Endothelial cell of umbilical vein (primary cell): ENCODE measurements around the gene BOLL.
A peak's percentile ranks its signal among the peaks of the same experiment; 100 is the strongest.

ENCODE experiments used
- JUN ChIP-seq: IDR thresholded peaks from 2 replicates; pipeline ENCODE4 v1.6.1; 2011; ENCODE audit warnings: borderline replicate concordance, low read depth; ENCODE audit not compliant: insufficient read length, insufficient read depth
- POLR2A ChIP-seq: IDR thresholded peaks from 2 replicates; pipeline ENCODE4 v1.6.1; 2012; ENCODE audit warnings: low read depth, mild to moderate bottlenecking, control low read depth, low read length
- POLR2AphosphoS5 ChIP-seq: IDR thresholded peaks from 2 replicates; pipeline ENCODE4 v1.6.1; 2012; ENCODE audit warnings: low read depth, mild to moderate bottlenecking, control low read depth, low read length, moderate library complexity; ENCODE audit not compliant: insufficient read depth
- TF ChIP-seq, protein P1 (sequence below), 2 donors: IDR thresholded peaks; 1 replicate in 1 of 2; 2 replicates in 1 of 2; pipeline ENCODE4 v1.5.1; 2011; ENCODE audit warnings: low read length in 2 of 2, mild to moderate bottlenecking in 2 of 2, moderate library complexity in 2 of 2, control low read depth in 1 of 2, inconsistent platforms in 1 of 2, low read depth in 1 of 2; ENCODE audit not compliant: insufficient read depth in 1 of 2; ENCODE audit errors: extremely low read depth in 1 of 2
- TF ChIP-seq, protein P2 (sequence below): IDR thresholded peaks from 2 replicates; pipeline ENCODE4 v1.6.1; 2011; ENCODE audit not compliant: insufficient read depth, insufficient read length

DNA sequence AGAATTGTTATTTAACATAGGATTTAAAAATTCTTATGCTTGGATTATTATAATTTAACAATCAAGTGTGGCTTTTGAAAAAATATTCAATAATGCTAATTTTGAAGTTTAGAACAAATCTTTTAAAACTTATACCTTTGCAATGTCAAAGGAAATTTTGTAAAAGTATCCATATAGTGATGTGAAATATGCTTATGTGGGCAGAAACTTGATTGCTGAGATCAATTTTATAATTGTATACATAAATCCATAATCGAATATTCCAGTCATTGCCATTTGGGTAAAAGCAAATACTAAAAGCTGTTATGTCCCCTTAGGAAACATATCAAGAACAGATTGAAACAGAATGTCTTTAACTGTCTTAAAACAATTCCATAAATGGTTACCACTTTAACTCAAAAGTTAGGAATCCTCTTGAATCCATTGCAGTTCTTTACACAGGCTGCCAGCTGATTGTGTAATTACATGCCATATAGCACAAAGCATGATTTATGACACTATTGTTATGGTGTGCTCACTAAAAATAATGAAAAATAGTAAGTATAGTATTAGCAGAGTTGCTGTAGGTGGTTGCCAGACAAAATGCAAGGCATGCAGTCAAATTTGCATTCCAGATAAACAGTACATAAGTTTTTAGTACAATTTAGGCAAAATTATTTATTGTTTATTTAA is 43.5 kb upstream of the BOLL start:
- TF ChIP-seq, protein P1, sequence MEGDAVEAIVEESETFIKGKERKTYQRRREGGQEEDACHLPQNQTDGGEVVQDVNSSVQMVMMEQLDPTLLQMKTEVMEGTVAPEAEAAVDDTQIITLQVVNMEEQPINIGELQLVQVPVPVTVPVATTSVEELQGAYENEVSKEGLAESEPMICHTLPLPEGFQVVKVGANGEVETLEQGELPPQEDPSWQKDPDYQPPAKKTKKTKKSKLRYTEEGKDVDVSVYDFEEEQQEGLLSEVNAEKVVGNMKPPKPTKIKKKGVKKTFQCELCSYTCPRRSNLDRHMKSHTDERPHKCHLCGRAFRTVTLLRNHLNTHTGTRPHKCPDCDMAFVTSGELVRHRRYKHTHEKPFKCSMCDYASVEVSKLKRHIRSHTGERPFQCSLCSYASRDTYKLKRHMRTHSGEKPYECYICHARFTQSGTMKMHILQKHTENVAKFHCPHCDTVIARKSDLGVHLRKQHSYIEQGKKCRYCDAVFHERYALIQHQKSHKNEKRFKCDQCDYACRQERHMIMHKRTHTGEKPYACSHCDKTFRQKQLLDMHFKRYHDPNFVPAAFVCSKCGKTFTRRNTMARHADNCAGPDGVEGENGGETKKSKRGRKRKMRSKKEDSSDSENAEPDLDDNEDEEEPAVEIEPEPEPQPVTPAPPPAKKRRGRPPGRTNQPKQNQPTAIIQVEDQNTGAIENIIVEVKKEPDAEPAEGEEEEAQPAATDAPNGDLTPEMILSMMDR (IDR thresholded peaks at IDR 0.05; ENCODE audit: extremely low read depth in 1 of 2, insufficient read depth in 1 of 2, low read depth in 1 of 2, low read length in 2 of 2), result no peak
- TF ChIP-seq JUN, result peak; percentile 18
- no peak for TF ChIP-seq POLR2A
- TF ChIP-seq, protein P2, sequence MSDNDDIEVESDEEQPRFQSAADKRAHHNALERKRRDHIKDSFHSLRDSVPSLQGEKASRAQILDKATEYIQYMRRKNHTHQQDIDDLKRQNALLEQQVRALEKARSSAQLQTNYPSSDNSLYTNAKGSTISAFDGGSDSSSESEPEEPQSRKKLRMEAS, result no peak
- TF ChIP-seq POLR2AphosphoS5, result no peak
